GM12878 (cell line): ENCODE measurements around the gene EME2.

Experiments
- BACH1 ChIP-seq: fragments of 450-650 bp; IDR thresholded peaks from 2 replicates; pipeline ENCODE4 v1.6.1; 2017; ENCODE audit warnings: mild to moderate bottlenecking, borderline replicate concordance
- CTCF ChIP-seq, 3 experiments: IDR thresholded peaks in 2 of 3; conservative IDR thresholded peaks in 1 of 3; 2 replicates each; pipeline ENCODE4 v1.5.1; 2011; ENCODE audit warnings: low read depth in 3 of 3, low read length in 3 of 3, mild to moderate bottlenecking in 3 of 3, control low read depth in 2 of 3, moderate library complexity in 2 of 3, inconsistent platforms in 1 of 3, mixed read lengths in 1 of 3; ENCODE audit not compliant: control insufficient read depth in 2 of 3, insufficient read depth in 1 of 3; ENCODE audit errors: extremely low read depth in 1 of 3
- GABPA ChIP-seq: IDR thresholded peaks from 2 replicates; pipeline ENCODE4 v1.6.1; 2014; ENCODE audit warnings: antibody characterized with exemption, low read depth, mild to moderate bottlenecking, inconsistent platforms
- MAX ChIP-seq: IDR thresholded peaks from 2 replicates; pipeline ENCODE4 v1.6.1; 2012; ENCODE audit warnings: low read depth, low read length, improper control_type of control experiment
- MYC ChIP-seq: IDR thresholded peaks from 2 replicates; pipeline ENCODE4 v1.6.1; 2011; ENCODE audit warnings: mild to moderate bottlenecking, low read length, moderate library complexity, inconsistent platforms; ENCODE audit not compliant: insufficient read depth, insufficient replicate concordance, insufficient read length, severe bottlenecking
- POLR2A ChIP-seq: IDR thresholded peaks from 2 replicates; pipeline ENCODE4 v1.6.1; 2011; ENCODE audit warnings: low read depth, mild to moderate bottlenecking, low read length
- POLR2AphosphoS5 ChIP-seq: IDR thresholded peaks from 2 replicates; pipeline ENCODE4 v1.6.1; 2011; ENCODE audit warnings: mild to moderate bottlenecking, low read length, inconsistent platforms
- RAD21 ChIP-seq: IDR thresholded peaks from 2 replicates; pipeline ENCODE4 v1.6.1; 2011; ENCODE audit warnings: mild to moderate bottlenecking, low read depth, low read length, moderate library complexity; ENCODE audit not compliant: insufficient read depth
- RCOR1 ChIP-seq: conservative IDR thresholded peaks from 2 replicates; pipeline ENCODE4 v1.6.1; 2012; ENCODE audit warnings: low read depth, low read length, improper control_type of control experiment
- SIN3A ChIP-seq: IDR thresholded peaks from 2 replicates; pipeline ENCODE4 v1.6.1; 2012; ENCODE audit warnings: low read depth, low read length, improper control_type of control experiment
- SREBF2 ChIP-seq: IDR thresholded peaks from 2 replicates; pipeline ENCODE4 v1.6.1; 2012; ENCODE audit warnings: mild to moderate bottlenecking, low read length
- ZBTB11 ChIP-seq: fragments of 450-650 bp; formaldehyde crosslinking; IDR thresholded peaks from 2 replicates; pipeline ENCODE4 v1.5.0; 2022; ENCODE audit warnings: mild to moderate bottlenecking, missing genetic modification characterization
- ZNF274 ChIP-seq: IDR thresholded peaks from one replicate; pipeline ENCODE4 v1.8.0; 2011; ENCODE audit not compliant: insufficient read length, insufficient read depth

- TF ChIP-seq POLR2A (peak; percentile 81), ZNF274 (no peak), RAD21 (no peak), POLR2AphosphoS5 (peak; percentile 49; the same call in 1 of the 2 replicates), CTCF (IDR thresholded peaks at IDR 0.05 in 2 of 3, conservative IDR thresholded peaks at IDR 0.05 in 1 of 3; ENCODE audit: control insufficient read depth in 2 of 3, extremely low read depth in 1 of 3, insufficient read depth in 1 of 3, low read depth in 3 of 3, low read length in 3 of 3) (no peak), BACH1 (peak; percentile 92), SIN3A (no peak; the same call in 1 of the 2 replicates), SREBF2 (0 out of 2 replicates have a peak, but pooled peaks have one; percentile 24), ZBTB11 (CRISPR knock-in tag) (no peak), RCOR1 (no peak), MYC (peak; percentile 81), GABPA (peak; percentile 99), MAX (peak; percentile 72)
Measured at GRCh38 chr16:1782408-1783264, 10.0 kb downstream of the EME2 start, which contains the start of the genes NUBP2 and SPSB3.
